ACC112 (cell line): Measurements from ENCODE around the gene SMARCD3.

Experiments used
- H2AFZ ChIP-seq: fragments of 200-600 bp; sonication (generic); one replicate; pipeline ENCODE4 v1.6.0; 2017; ENCODE audit warnings: antibody characterized with exemption, low read length; ENCODE audit not compliant: unreplicated experiment
- H3K27ac ChIP-seq: fragments of 200-600 bp; sonication (generic); 2 replicates; pipeline ENCODE4 v1.5.1; 2014; ENCODE audit warnings: low read depth, mild to moderate bottlenecking, antibody characterized with exemption, low read length, moderate library complexity
- H3K27me3 ChIP-seq: fragments of 200-600 bp; sonication (generic); 2 replicates; pipeline ENCODE4 v1.6.1; 2014; ENCODE audit warnings: mild to moderate bottlenecking, antibody characterized with exemption, low read length, moderate library complexity, mixed read lengths; ENCODE audit not compliant: insufficient read depth
- H3K36me3 ChIP-seq: fragments of 200-600 bp; sonication (generic); 2 replicates; pipeline ENCODE4 v1.6.1; 2016; ENCODE audit warnings: mild to moderate bottlenecking, antibody characterized with exemption, low read length, moderate library complexity, mixed read lengths; ENCODE audit not compliant: insufficient read depth
- H3K4me1 ChIP-seq: fragments of 200-600 bp; sonication (generic); one replicate; pipeline ENCODE4 v1.6.1; 2016; ENCODE audit warnings: low read length, mixed read lengths; ENCODE audit not compliant: insufficient read depth, unreplicated experiment, control insufficient read depth
- H3K4me3 ChIP-seq: fragments of 200-600 bp; sonication (generic); 2 replicates; pipeline ENCODE4 v1.5.1; 2014; ENCODE audit warnings: mild to moderate bottlenecking, low read depth, low read length
- H3K79me2 ChIP-seq: fragments of 200-600 bp; sonication (generic); one replicate; pipeline ENCODE4 v1.6.0; 2016; ENCODE audit warnings: low read length; ENCODE audit not compliant: control insufficient read depth, unreplicated experiment, insufficient read depth

The SMARCD3 gene

DNA sequence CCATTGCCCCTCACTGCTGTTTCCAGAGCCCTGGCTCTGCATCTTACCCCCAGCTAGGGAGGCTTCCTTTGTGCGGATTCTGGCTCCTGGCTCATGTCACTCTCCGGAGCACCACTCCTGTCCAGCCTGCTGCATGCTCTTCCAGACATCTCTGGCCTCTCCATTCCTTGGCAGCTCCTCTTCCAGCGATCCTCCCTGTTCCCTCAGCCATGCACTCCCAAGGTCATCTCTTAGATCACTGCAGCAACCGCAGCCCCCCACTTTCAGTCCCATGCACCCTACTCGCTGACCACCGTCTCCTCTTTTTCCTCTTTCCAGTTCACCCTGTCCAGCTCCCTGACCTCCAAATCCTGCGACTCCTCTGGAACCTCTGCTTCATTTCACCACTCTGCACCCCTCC is 6.9 kb upstream of the SMARCD3 start:
- Histone ChIP-seq H3K4me3 (no peak overlapping the region), H2AFZ (no peak overlapping the region), H3K79me2 (no peaks in the 10 kb centered on the region), H3K36me3 (no peaks in the 10 kb centered on the region), H3K27ac (no peak overlapping the region), H3K27me3 (peaks cover 2% of the 10 kb centered on the region), H3K4me1 (peaks cover 14% of the 10 kb centered on the region)

DNA sequence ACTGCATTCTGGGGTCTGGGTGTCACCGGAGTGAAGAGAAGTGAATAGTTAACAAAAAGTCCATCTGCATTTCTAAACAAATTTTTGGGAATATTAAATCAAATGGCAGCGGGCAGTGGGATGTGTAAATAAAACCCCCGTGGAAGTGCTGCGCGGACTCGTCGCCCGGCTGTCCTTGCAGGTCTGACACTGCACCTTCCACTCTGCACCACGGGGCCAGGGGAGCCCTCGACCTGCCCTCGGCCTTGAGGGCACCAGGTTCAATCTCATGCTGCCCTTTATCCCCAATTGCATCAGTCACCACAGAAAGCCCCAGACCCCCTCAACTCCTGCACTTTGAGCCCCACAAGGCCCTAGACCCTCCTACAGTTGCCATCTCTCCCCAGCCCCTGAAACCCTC is 6.4 kb upstream of the SMARCD3 start:
- no peaks in the 10 kb centered on the region for H3K27me3 ChIP-seq
- H3K4me3 ChIP-seq = no peak overlapping the region
- H3K27ac ChIP-seq = no peak overlapping the region
- no peak overlapping the region for H2AFZ ChIP-seq
- H3K4me1 ChIP-seq = peaks cover 18% of the 10 kb centered on the region
- H3K36me3 ChIP-seq = no peaks in the 10 kb centered on the region
- H3K79me2 ChIP-seq = no peaks in the 10 kb centered on the region

DNA sequence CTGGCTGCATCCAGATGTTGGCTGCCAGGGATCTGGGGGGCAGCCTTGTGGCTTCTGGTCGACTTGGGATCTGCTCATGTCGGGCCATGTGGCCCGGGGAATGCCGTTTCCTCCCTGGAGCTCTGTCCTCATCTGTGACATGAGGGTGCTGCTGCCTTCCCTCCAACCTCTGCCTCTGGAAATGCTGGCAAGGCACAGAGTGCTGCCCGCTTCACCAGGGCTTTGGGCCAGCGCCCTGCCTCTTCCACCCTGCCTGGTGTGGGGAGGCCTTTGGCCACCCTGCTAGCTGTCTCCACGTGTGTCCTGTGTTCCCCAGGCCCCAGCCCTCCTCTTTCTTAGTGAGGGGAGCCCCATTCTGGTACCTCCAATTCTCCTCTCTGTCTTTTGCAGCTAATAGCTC is 5.8 kb upstream of the SMARCD3 start:
- H3K4me3 ChIP-seq = no peak overlapping the region
- H3K27ac ChIP-seq = no peak overlapping the region
- H3K79me2 ChIP-seq = no peaks in the 10 kb centered on the region
- H3K27me3 ChIP-seq = no peaks in the 10 kb centered on the region
- H3K4me1 ChIP-seq = peaks cover 22% of the 10 kb centered on the region
- H3K36me3 ChIP-seq = no peaks in the 10 kb centered on the region
- H2AFZ ChIP-seq = no peak overlapping the region

DNA sequence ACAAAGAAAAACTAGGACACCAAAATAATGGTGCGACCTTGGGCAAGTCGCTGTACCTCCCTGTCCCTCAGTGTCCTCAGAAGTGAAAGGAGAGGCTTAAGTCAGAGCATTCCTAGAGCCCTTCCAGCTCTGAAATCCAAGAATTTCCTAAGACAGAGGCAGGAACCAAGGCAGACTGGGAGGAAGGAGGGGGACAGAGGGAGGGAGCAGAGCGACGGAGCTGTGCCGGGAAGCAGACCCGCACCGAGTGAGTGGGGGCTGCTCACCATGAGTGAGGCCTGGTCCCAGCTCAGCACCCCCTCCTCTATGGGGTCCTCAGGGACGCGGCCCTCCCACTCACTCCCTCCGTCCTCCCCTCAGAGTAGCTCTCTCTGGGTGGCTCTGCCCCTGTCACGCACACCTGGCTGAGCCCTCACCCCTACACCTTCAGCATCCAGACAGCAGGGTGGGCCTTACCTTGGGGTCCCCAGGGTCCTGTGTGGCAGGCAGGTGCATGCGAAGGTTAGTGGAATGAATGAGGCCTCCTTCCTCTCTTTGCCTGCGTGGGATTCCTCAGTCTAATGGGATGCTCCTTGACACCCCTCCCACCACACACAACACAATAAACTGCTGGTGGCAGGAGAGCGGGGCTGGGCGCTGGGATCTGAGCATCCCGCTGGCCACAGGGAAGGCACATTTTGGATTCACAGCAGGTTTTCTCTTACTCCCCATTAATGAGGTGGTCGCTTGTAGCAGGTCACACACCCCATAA is 4.6 kb upstream of the SMARCD3 start:
- H3K27ac ChIP-seq = no peak overlapping the region
- no peaks in the 10 kb centered on the region for H3K79me2 ChIP-seq
- peak overlapping the region; percentile 98 for H3K4me3 ChIP-seq
- H3K36me3 ChIP-seq = no peaks in the 10 kb centered on the region
- peak overlapping the region; percentile 93 for H2AFZ ChIP-seq
- H3K27me3 ChIP-seq = no peaks in the 10 kb centered on the region
- H3K4me1 ChIP-seq = peaks cover 23% of the 10 kb centered on the region

DNA sequence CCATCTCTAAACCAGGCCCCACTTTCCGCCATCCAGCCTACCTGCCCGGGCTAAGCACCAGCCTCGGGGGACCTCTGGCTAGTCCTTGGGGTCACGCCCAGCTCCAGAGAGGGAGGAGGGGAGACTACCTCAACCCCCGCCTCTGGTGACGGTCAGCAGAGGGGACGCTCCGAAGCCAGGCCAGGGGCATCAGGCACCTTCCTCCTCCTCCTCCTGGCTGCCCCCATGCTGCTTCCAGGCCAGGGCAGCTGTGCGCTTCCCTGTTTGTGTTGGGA is 4.0 kb upstream of the SMARCD3 start:
- no peaks in the 10 kb centered on the region for H3K27me3 ChIP-seq
- H3K4me3 ChIP-seq = peak overlapping the region; percentile 98
- peak overlapping the region; percentile 53 for H3K27ac ChIP-seq
- no peaks in the 10 kb centered on the region for H3K36me3 ChIP-seq
- H3K4me1 ChIP-seq = peaks cover 23% of the 10 kb centered on the region
- peak overlapping the region; percentile 93 for H2AFZ ChIP-seq
- peaks cover 4% of the 10 kb centered on the region for H3K79me2 ChIP-seq

DNA sequence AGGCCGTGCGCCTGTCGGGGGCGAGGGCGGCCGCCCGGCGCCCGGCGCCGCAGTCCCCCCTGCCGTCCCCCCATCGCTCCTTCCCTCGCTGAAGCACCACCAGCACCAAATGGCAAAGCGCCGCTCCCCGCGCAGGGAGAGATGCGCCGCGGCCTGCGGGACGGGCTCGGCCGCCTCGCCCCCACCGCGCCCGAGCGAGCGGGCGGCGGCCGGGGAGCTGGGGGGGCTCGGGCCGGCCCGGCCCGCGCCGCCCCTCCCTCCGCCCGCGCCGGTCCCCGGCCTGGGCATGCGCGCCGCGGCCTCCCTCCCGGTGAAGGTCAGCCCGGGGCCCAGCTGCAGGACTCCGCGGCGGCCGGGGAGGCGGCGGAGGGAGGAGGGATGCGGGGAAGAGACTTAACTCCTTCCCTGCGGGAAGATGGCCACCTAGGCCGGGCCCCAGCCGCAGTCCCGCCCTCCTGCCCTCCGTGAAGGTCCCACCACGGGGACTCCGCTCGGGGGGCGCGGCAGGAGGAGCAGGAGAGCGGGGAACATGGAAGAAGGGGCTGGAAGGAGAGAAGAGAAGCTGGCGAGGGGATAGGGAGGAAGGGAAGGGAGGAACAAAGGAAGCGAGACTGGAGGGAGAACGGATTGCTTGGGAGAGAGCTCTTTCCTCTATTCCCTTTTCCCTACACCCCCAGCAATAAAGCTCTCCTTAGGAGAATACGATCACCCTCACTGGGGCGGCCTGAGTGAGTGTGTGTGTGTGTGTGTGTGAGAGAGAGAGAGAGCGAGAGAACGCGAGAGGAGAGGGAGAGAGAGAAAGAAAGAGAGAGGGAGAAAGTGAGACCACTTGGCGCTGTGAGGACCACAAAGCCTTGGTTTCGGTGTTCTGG is 3.4 kb upstream of the SMARCD3 start:
- Histone ChIP-seq H3K4me3 (peak overlapping the region; percentile 98), H3K79me2 (peaks cover 9% of the 10 kb centered on the region), H3K27me3 (no peaks in the 10 kb centered on the region), H3K36me3 (no peaks in the 10 kb centered on the region), H3K27ac (peak overlapping the region; percentile 53), H3K4me1 (peaks cover 27% of the 10 kb centered on the region), H2AFZ (peak overlapping the region; percentile 93)

DNA sequence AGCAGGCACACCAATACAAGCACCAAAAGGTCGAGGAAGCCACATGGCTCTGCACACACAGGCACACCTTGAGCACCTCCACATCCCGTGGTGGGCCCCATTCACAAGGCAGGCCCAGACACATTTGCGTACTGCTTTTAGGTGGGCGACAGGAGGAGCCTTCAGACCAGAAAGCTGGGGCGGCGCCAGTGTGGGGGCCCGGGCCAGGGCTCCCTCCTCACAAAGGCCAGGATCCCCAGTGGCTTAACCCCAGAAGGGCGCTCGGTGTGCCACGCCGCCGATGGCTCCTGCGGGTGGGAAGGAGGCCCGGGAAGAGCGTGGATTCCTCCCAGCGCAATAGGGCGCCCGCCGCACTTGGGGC is 2.8 kb upstream of the SMARCD3 start:
- H3K36me3 ChIP-seq = no peaks in the 10 kb centered on the region
- H2AFZ ChIP-seq = peak overlapping the region; percentile 79
- H3K4me3 ChIP-seq = peak overlapping the region; percentile 98
- H3K27ac ChIP-seq = no peak overlapping the region; the same call in 1 of the 2 replicates
- H3K79me2 ChIP-seq = peaks cover 12% of the 10 kb centered on the region
- H3K4me1 ChIP-seq = peaks cover 33% of the 10 kb centered on the region
- H3K27me3 ChIP-seq = no peaks in the 10 kb centered on the region

DNA sequence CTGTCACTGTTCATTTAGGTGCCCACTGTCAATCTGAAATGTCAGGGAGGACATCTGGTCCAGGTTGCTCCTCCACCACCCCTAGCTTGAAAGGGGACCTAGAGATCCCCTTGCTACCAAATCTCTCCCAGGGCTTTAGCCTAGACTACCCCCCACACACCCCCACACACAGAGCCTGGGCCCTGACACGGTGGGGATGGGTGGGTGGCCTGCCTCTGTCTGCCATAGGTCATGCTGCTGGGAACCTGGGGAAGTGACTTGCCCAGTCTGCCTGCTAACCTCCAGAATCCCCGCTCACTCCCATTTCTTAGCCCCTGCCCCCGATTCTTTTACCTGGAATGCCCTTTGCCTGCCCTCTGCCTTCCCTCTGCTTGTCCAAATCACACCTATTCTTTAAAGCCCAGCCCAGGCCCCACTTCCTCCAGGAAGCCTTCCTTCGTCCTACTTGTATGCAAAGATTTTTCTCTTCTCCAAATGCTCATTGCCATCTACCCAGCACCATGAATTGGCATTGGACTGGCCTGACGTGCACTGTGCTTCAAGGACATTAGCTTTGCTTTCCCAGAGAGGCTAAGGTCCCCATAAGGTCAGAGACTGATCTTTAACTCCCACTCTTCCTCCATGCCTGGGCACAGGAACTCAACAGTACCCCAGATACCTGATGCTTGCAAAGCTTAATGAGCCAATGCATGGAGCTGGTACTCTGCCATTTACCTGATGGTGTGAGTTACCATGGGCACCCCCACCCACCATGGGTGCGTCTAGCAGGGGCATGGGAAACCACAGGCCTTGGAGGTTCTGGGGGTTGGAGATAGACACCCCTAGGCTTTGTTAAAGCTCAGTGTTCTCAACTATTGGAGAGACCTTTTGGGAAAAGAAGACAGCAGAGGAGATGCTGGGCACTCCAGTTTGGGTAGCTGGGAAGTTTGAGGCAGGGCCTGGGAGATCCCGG is 2.0 kb upstream of the SMARCD3 start:
- no peaks in the 10 kb centered on the region for H3K36me3 ChIP-seq
- peaks cover 12% of the 10 kb centered on the region for H3K79me2 ChIP-seq
- no peaks in the 10 kb centered on the region for H3K27me3 ChIP-seq
- peak overlapping the region; percentile 98 for H3K4me3 ChIP-seq
- H3K27ac ChIP-seq = no peak overlapping the region
- no peak overlapping the region for H2AFZ ChIP-seq
- H3K4me1 ChIP-seq = peaks cover 39% of the 10 kb centered on the region

DNA sequence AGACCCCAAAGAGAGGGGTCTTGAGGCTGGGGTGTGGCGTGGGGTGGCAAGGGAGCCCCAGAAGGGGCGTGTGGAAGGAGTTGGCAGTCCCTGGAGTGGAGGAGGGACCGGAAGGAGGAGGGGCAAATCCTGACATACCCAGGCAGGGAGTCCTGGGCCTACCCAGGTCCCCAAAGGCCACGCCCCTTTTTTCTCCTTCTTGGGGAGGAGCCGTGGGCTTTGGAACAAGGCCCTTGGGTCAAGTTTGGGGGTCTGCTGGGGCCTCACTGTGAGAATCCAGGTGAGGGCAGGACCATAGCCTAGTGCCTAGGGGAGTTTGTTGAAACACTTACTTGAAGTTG is 1.2 kb upstream of the SMARCD3 start:
- H3K27ac ChIP-seq = peak overlapping the region; percentile 70
- H3K4me3 ChIP-seq = peak overlapping the region; percentile 82

DNA sequence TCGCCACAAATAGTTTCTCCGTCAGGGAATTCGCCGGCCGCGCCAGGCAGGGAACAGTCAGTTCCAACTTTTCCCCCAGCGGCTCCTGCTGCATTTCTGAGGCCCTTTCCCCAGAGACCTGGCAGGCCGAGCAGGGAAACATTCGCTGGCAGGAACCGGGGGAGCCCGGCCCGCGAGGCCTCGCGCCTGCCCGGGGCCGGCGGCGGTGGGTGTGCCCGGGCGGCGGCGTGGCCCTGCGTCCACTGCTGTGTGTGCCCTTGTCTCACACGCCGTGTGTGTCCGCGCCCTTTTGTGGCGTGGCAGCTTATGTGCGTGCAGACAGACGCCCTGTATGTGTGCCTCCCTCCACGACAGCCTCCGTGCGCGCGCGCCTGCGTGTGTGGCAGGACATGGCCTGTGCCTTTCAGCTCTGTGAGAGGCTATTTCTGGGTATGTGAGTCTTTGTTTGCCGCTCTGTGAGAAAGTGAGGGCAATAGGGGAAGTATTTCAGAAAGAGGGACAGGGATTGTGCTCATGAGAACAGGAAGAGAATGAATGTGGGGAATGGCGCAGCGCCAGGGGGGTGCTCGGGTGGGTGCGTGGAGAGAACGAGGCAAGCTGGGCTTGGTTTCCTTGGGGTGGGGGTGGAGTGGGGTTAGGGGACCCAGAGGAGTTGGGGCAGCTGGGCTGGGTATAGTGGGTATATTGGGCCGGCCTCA is 689 bp upstream of the SMARCD3 start:
- H3K27me3 ChIP-seq = no peaks in the 10 kb centered on the region
- H3K4me1 ChIP-seq = peaks cover 47% of the 10 kb centered on the region
- peak overlapping the region; percentile 21 for H2AFZ ChIP-seq

More for the DNA sequence above, 1.2 kb upstream of the SMARCD3 start:
- Histone ChIP-seq H3K36me3 (no peaks in the 10 kb centered on the region), H3K4me1 (peaks cover 45% of the 10 kb centered on the region), H3K27me3 (no peaks in the 10 kb centered on the region), H3K79me2 (peaks cover 12% of the 10 kb centered on the region), H2AFZ (peak overlapping the region; percentile 20)

More for the DNA sequence above, 689 bp upstream of the SMARCD3 start:
- H3K36me3 ChIP-seq = no peaks in the 10 kb centered on the region
- peak overlapping the region; percentile 70 for H3K27ac ChIP-seq
- peak overlapping the region; percentile 82 for H3K4me3 ChIP-seq
- peaks cover 12% of the 10 kb centered on the region for H3K79me2 ChIP-seq
